Stomach (tissue), 4 donors: ENCODE data around the gene KRTAP4-5.

Experiments
- EP300 ChIP-seq: sonication (generic); formaldehyde crosslinking; IDR thresholded peaks from one replicate; pipeline ENCODE4 v1.6.1; 2017; ENCODE audit warnings: antibody characterized with exemption
- POLR2AphosphoS5 ChIP-seq, 3 donors: sonication (generic); formaldehyde crosslinking; IDR thresholded peaks; one replicate each; pipeline ENCODE4 v1.6.1; 2016; ENCODE audit warnings: antibody characterized with exemption in 3 of 3
- TF ChIP-seq, protein P1 (sequence below), 7 experiments: fragments of 450-650 bp in 4 of 7; fragments of 200-600 bp in 3 of 7; sonication (generic) in 3 of 7; IDR thresholded peaks; one replicate each; pipeline ENCODE4 v1.5.1; 2016 to 2019; ENCODE audit warnings: antibody characterized with exemption in 7 of 7, control low read depth in 2 of 7, mild to moderate bottlenecking in 1 of 7

DNA sequence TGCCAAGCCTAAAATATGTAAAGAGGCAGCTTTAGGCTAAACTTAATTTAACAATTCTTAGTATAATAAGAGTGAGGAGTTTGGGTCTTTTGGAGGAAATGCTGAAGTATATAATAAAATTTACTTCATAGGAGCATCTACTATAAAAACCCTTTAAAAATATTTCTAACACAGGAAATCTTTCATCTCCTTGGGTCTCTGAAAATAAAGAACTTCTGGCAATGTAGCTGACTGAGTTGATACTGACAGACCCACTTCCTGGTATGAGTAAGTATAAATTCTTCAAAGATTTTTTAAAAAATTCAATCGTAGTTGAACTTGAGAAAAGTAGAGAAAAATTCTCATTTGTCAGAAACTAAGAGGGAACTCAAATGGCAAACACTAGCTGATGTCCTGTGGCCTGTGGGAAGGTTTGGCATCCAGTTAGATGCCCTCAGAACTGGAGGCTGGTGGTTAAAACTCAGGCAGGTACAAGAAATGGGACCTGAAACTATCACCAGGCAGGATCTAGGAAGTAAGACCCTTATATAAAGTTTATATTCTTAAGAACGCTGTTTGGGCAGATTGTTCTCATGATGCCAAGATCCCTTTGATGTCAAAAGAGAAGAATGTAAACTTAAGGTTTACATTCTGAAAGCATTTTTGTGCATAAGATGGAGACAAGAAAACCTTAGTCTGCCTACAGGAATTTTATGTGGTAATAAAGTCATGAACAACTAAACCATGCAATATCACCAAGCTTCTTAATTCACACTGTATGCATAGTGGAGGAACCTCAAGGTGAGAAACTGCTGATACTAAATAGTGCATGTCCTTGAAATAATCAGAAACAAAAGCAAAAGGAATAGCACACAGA lies 15.5 kb downstream of the KRTAP4-5 start:
- TF ChIP-seq, protein P1, sequence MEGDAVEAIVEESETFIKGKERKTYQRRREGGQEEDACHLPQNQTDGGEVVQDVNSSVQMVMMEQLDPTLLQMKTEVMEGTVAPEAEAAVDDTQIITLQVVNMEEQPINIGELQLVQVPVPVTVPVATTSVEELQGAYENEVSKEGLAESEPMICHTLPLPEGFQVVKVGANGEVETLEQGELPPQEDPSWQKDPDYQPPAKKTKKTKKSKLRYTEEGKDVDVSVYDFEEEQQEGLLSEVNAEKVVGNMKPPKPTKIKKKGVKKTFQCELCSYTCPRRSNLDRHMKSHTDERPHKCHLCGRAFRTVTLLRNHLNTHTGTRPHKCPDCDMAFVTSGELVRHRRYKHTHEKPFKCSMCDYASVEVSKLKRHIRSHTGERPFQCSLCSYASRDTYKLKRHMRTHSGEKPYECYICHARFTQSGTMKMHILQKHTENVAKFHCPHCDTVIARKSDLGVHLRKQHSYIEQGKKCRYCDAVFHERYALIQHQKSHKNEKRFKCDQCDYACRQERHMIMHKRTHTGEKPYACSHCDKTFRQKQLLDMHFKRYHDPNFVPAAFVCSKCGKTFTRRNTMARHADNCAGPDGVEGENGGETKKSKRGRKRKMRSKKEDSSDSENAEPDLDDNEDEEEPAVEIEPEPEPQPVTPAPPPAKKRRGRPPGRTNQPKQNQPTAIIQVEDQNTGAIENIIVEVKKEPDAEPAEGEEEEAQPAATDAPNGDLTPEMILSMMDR (IDR thresholded peaks at IDR 0.05), result no peak
- no peak for TF ChIP-seq POLR2AphosphoS5 (IDR thresholded peaks at IDR 0.05)
- TF ChIP-seq EP300, result no peak
